ENCODE data around the gene SP140.
"Not testable (repeated sequence)": the region's sequence is repeated elsewhere in the genome, so short reads cannot be mapped to it uniquely, and the experiment has no call there.

The SP140 gene

GRCh38 chr2:230289311-230289710 is 63.8 kb downstream of the SP140 start:
- not testable (repeated sequence) for DNase-seq (ENCODE audit: low spot score)

GRCh38 chr2:230295192-230295591 is 69.7 kb downstream of the SP140 start:
- DNase-seq (ENCODE audit: low spot score): no peak

DNA sequence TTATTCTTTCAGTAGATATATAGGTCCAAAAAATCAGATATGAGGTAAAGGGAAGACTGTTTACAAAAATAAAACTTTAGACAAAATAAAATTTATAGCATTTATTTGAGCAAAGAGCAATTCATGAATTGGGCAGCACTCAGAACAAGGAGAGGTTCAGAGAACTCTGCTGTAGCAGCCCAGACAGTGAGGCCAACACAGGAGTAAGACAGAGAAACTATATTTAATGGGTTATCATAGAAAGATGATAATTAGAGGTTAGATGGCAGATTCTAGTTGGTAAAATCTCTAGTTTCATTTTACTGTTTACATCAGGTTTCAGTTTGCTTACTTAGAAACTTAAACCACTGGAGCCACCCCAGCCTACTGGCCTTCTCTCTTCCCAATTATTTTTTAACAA is 71.4 kb downstream of the SP140 start:
- no peak for DNase-seq (ENCODE audit: low spot score)

- no peak for DNase-seq (ENCODE audit: low spot score)
Measured at GRCh38 chr2:230299618-230300017, 74.1 kb downstream of the SP140 start.

DNA sequence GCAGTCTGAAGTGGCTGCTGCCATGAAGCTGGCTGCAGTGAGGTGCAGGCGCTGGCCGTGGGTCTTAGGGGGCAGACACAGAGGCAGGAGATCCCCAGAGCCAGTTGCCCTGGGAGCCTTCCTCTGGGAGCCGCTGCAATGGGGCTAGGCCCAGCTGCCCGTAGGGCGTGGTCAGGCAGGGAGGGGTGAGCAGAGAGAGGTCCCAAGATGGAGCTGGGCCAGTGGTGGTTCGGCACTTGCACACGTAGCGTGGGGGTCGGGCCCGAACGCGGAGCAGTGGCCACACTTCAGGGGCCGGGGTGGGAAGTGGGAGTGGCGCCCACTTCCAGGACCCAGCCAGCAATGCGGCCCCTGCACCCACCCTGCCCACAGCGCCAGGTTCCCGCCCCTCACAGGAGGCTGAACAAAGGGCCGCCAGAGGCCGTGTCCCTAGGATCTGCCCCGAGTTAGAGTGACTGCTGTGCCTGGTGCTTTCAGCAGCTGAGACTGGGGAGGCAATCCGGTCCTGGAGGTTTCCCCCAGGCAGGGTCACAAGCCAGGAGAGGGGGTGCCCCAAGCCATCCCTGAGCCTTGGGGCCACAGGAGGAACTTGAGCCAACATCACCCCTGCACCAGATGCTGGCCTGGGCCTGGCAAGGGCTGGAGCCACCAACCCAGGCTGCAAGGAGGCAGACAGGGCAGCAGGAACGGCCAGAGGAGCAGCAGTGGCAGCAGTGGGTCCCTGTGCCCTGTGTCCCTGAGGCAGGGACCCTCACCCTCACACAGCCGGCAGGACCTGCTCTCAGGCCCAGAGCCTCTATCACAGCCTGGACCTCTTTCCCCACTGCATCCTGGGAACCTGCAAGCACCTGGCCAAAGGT is 80.1 kb downstream of the SP140 start:
- no peak for DNase-seq (ENCODE audit: low spot score)

DNA sequence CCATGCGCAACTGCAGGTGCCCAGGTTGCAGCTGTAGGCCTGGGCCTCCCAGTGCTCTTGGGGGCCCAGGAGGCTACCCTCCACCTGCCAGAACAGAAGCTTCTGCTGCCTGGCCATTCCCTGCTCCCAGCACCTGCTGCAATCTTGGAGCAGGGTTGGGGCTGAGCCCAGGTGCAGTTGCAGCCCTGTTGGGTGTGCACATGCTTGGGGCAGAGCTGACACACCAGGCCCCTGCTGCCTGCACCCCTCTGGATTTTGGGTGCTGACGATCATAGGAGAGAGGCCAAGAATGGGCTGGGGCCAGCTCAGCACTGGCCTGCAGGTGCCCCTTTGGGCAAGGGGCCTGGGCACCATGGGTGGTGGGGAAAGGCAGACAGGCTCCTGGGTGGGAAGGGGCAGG is 80.9 kb downstream of the SP140 start:
- no peak for DNase-seq (ENCODE audit: low spot score)

DNA sequence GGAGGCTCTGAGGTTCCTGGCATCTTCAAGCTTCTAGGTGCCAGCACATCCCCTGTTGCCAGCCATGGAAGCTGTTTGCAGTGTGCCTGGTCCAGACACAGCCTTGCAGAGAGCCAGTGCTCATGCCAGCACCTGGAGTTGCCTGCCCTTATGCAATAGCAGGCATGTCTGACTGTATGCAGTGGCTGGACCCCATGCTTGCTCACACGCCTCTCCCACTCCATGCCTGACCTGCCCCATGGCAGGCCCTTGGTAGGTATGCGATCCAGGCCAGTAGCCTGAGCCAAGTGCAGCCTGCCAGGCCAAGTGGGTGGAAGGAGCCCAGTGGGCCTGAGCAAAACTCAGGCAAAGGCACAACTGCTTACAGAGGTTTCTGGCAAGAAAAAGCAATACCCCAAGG is 81.9 kb downstream of the SP140 start:
- DNase-seq (ENCODE audit: low spot score): no peak

- DNase-seq (ENCODE audit: low spot score): no peak
Measured at GRCh38 chr2:230308402-230309000, 83.0 kb downstream of the SP140 start.

- DNase-seq (ENCODE audit: low spot score): not testable (repeated sequence)
Measured at GRCh38 chr2:230310792-230311191, 85.3 kb downstream of the SP140 start.

DNA sequence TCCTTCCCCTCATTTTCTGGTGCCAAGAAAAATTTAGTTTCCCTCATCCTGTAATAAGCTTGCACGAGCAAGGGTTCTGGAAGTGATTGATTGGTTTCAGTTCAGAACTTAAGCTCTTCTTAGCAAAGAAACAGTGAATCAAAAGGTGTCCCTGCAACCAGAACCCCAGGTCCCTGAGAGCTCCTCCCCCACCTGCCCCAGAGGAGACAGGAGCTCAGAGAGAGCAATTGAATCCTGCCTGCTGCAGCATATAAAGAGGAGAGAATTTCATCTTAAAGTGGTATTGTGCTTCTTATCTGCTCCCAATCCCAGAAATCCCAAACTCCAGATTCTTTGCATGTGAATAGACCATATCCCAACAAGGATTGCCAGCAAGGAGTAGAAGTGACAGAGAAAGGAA is 86.1 kb downstream of the SP140 start:
- DNase-seq (ENCODE audit: low spot score): not testable (repeated sequence)

DNA sequence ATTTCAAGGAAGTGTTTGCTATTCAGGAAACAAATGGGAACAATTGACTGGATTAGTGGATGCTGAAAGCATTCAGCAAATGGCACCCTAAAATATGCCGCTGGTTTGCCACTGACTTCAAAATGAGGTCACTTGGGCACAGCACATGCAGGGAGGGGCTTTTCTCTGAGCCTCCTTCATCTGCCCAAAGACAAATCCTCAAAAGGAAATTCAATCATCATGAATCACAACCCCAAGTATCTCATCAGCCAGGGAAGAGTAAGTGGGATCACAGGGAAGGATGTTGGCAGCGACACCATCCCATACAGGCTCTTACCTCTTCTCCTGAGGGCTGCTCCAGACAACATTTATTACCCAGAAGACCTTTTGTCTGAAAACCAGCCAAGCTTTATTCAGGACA is 87.1 kb downstream of the SP140 start:
- no peak for DNase-seq (ENCODE audit: low spot score)

GRCh38 chr2:230317366-230317765 is 91.8 kb downstream of the SP140 start:
- no peak for DNase-seq (ENCODE audit: low spot score)

GRCh38 chr2:230318190-230319121 is 92.9 kb downstream of the SP140 start:
- no peak for DNase-seq (ENCODE audit: low spot score)

GRCh38 chr2:230319211-230319862 is 93.8 kb downstream of the SP140 start:
- no peak for DNase-seq (ENCODE audit: low spot score)

GRCh38 chr2:230321031-230321430 is 95.5 kb downstream of the SP140 start:
- DNase-seq (ENCODE audit: low spot score): no peak

DNA sequence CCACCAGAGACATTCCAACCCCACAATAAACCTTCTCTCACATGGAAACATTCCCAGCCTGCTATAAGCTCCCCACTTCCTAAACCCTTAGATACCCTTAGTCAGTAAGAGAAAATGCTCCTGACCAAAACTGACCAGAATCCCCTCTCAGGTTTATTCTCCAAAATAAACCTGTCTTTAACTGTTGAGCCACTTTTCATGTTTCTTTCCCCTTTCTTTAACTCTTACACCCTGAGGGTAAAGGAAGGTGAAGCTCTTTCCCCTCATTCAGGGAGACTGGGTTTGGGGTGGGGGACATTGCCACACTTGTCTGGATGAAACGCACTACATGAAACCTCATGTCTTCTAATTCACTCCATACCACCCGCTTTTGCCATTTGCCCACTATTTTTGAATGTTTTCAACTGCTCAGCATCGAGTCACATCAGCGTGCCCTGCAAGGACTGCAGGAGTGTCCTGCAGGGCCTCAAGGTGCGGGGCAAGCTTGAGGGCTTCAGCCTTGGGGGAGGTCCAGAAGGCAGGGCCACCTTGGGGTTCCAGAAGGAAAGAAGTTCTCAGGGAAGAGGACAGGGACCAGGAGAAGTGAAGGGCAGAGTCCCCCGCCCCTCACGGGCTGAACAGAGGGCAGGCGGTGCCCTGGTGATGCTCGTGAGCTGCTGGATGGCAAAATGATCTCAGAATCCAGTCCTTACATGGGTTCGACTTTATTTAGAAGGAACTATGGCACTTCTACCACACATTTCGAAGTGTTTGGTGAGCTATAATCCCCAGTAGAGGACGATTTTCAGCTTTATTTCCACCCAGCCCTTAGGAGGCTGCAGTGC is 97.2 kb downstream of the SP140 start:
- DNase-seq (ENCODE audit: low spot score): no peak

DNA sequence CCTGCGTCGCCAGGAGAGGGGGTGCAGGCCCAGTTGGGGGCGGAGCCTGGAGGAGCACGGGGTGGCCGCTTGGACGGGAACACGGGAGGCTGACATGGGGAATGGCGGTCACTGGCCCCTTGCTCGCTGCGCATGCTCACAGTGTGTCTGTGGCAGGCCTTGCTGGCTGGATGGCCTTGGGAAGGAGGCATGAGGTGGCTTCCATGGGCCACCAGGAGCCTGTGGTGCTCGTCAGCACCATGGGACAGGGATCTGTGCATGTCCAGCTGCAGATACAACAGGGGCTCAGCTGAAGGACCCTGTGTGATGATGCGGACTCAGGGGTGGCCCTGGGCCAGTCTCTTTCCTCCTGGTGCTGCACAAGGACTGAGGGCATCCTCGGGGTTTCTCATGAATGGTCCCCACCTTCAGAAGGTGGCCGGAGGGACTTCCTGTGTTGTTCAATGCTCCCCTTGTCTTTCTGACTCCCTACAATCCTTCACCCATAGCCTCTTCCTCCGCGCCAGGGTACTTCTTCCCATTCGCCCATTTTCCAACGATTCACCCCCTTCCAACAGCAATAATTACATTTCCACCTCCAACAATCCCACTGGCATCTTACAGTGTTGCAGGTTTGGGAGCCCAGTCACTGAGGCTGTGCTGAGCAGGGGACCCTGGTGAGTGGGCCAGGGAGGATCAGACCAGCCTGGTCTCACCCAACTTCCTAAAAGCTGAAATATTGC is 98.0 kb downstream of the SP140 start:
- no peak for DNase-seq (ENCODE audit: low spot score)

DNA sequence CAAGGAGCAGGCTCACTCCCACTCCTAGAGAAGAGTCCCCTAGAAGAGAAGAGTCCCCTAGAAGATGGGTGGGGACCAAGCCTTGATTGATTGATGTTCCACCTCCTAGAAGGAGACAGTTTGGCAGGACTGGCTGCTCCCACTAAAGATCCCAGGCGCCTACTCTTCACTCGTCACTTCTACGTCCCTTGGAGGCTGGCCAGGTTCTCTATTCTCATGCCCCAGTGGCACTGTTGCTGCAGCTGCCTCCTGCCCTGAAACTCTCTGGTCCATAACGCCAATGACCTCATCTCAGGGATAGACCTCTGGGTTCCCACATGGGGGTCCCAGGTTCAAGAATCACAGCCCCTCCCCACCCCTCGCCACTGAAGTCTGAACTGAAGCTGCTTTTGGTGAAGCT is 99.0 kb downstream of the SP140 start:
- DNase-seq (ENCODE audit: low spot score): no peak

- no peak for DNase-seq (ENCODE audit: low spot score)
Measured at GRCh38 chr2:230325316-230326243, 100.0 kb downstream of the SP140 start.
